COLO829 (cell line): ENCODE results near the gene MTFR2.

Experiments
- DNase-seq: peaks from one replicate; pipeline ENCODE4 v3.0.0; 2012; ENCODE audit warnings: low spot score

MTFR2 gene

GRCh38 chr6:136249811-136250685 is at the start of gene MTFR2:
TSS of gene MTFR2 (minus strand) at chr6:136250311. CDS start at chr6:136249099, 1,212 bp downstream.
- peak; percentile 96 for DNase-seq

GRCh38 chr6:136294621-136295020 is 44.5 kb upstream of the MTFR2 start:
- no peak for DNase-seq

DNA sequence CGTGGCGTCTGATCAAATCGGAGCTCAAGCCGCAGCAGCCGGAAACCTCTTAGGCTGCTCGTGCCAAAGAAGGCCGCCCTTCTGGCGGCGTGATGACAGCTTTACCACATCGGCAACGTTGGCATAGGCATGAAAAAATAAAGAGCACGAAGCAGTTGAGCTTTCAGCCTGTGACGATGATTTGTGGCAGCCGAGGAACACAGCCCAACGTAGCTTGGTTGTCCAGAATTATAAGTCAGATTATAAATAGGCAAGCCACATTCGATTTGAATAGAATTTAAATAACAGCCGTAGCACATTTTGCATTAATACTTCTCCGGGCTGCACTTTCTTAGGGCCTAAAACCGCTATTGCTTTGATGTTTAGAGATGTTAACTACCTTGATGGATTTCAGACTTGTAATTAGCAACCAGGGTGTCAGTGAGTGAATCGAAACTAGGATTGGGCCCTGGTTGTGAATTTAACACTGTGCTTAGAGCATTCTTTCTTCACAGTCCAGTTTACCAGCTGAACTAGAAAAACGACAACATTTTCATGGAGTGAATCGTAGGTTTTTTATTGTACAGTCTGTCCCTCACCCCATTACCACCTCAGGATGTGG is 40.4 kb upstream of the MTFR2 start:
- DNase-seq = peak; percentile 17

DNA sequence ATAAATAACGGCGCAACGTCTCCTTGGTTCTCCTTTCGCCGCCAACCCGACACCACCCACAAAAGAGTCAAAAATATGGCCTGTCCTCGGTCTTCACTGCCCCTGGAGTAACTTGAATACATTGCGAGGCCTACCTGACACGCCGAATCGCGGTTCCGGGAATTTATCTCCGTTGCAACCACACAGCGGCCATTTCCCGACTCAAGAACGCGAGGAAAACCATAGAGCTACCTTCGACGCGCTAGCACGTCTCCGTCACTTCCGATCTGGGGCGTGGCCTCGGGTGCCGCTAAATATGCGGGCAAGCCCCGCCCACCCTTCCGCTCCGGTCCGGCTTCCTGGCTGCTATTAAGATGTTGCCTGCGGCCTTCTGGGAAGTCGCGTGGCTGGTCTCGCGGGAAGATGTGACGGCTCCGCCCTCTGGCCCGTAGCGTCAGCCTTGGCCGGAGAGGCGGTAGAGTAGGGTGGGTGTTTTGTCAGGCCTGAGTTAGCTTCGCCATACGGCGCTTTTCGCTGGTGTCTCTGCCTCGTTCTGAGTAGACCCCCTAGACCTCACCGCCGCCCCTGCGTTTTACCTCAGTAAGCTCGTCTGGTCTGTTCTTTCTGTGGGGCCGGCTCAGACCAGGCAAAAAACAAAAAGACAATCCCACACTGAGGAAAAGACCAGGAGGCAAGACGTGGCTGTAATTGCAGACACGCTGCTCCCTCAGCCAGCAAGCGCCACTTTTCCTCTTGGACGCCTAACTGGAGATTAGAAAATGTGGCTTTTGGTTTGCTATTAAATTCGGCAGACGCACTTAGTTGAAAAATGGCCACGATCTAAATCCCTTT is 39.7 kb upstream of the MTFR2 start, which contains the start of gene BCLAF1:
Gene BCLAF1 (minus strand): TSS at position 268 of the 831 bp plus-strand sequence. CDS start 9,980 bp downstream, outside the sequence.
- peak; percentile 93 for DNase-seq

GRCh38 chr6:136289327-136289578 is 39.1 kb upstream of the MTFR2 start:
- DNase-seq = peak; percentile 81

GRCh38 chr6:136288566-136289326 is 38.6 kb upstream of the MTFR2 start:
- DNase-seq = peak; percentile 33

- no peak for DNase-seq
These were observed 34.8 kb upstream of the MTFR2 start for GRCh38 chr6:136284909-136285308.

- DNase-seq = no peak
These were observed 32.8 kb upstream of the MTFR2 start for GRCh38 chr6:136282906-136283305.

- DNase-seq = no peak
These were observed 30.0 kb upstream of the MTFR2 start for GRCh38 chr6:136280032-136280609.

- no peak for DNase-seq
These were observed 24.0 kb upstream of the MTFR2 start for GRCh38 chr6:136274062-136274461.

DNA sequence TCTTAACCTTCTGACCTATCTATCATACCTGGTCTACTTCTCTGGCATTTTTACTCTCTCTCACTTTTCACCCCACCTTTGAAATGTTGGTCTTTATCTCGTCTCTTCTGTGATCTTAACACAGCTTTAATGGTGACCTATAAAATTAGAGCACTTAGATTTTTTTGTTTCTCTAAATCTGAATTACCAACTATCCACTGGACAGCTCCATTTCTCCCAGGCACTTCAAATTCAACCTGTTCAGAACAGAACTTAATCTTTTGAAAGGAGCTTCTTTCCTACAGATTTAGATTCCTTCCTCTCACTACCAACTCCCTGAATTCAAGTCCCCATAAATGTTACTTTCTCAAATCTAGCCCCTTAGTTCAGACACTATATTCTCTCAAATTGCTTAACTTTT is 15.0 kb upstream of the MTFR2 start:
- DNase-seq = no peak

GRCh38 chr6:136262940-136263339 is 12.8 kb upstream of the MTFR2 start:
- DNase-seq = no peak

GRCh38 chr6:136254851-136255466 is 4.8 kb upstream of the MTFR2 start:
- DNase-seq = no peak

GRCh38 chr6:136253734-136254133 is 3.6 kb upstream of the MTFR2 start:
- no peak for DNase-seq

DNA sequence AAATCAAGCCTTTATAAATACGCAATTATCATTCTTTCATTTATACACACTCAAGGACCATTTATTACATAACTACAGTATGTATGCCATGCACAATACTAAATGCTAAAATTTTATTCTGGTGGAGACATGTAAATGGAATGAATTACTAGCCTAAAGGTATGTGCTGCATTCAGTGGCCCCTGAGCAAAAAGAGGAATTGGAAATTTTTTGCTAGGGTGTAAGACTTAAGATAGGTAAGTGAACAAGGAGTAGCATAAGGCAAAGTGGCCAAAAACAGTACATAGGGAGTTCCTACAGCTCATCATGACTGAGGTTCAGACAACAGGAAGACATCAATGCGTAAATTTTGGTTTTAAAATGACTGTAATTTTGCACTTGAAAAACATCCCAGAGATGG is 2.3 kb upstream of the MTFR2 start:
- DNase-seq = no peak

GRCh38 chr6:136251394-136251793 is 1.3 kb upstream of the MTFR2 start:
- DNase-seq = no peak

DNA sequence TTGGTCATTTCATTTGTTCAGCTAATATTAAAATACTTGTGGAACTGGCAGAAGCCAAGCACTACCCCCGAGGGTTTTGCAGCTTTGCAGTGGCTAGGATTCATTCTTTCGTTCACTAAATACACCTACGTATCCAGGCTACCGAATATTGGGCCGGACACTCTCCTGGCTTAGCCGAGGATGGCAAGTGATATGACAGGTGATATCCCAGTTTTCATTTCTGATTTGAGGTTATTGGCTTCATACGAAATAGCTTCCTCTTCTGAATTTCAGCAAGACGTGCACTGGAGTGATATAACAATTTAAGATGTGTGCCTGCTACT is 536 bp upstream of the MTFR2 start:
- no peak for DNase-seq

DNA sequence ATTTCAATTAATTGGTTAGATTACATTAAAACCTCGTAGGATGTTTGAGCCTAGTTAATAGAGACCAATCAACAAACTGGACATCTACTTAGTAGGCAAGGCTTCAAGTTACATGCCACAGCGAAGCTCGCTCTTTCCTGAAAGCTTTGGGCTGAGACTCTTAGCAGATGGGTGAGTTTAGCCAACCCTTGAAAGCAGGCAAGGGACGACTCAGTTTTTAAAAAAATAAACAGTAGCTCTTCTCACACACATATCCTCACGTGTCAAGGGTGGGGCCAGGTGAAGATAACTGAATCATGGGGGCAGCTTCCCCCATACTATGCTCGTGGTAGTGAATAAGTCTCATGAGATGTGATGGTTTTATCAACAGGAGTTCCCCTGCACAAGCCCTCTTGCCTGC is 775 bp downstream of the MTFR2 start:
- no peak for DNase-seq

DNA sequence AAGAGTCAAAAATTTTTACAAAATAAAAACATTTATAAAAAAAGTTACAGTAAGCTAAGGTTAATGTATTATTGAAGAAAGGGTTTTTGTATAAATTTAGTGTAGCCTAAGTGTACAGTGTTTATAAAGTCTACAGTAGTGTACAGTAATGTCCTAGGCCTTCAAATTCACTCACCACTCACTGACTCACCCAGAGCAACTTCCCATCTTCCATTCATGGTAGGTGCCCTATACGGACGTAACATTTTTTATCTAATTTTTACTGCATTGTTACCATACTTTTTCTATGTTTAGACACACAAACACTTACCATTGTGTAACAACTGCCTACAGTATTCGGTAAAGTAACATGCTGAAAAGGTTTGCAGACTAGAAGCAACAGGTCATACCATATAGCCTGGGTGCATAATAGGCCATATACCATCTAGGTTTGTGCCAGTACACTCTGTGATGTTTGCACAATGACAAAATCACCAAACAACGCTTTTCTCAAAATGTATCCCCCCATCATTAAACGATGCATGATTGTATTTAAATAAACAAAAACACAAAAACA is 6.0 kb downstream of the MTFR2 start:
- DNase-seq = no peak

GRCh38 chr6:136236466-136237293 is 13.4 kb downstream of the MTFR2 start:
- DNase-seq = no peak
